Right lobe of liver (tissue), 4 donors: ENCODE measurements around the gene MYH6.

ENCODE experiments used
- POLR2A ChIP-seq: fragments of 450-650 bp; IDR thresholded peaks from one replicate; pipeline ENCODE4 v1.6.1; 2017; ENCODE audit warnings: antibody characterized with exemption, mild to moderate bottlenecking
- TF ChIP-seq, protein P1 (sequence below), 4 donors: fragments of 200-600 bp in 3 of 4; fragments of 450-650 bp in 1 of 4; IDR thresholded peaks; one replicate each; pipeline versions ENCODE4 v1.5.1 to v1.8.0; 2016 to 2022; ENCODE audit warnings: antibody characterized with exemption in 4 of 4, mild to moderate bottlenecking in 2 of 4
- donor health status: DM: no; HTN: no; CAD: no.
- donor health status: DM: no; HTN: no; CAD: no.
- donor health status: DM: no; HTN: yes; CAD: no.

GRCh38 chr14:23415821-23416778, 8.0 kb upstream of the MYH6 start:
- TF ChIP-seq, protein P1, sequence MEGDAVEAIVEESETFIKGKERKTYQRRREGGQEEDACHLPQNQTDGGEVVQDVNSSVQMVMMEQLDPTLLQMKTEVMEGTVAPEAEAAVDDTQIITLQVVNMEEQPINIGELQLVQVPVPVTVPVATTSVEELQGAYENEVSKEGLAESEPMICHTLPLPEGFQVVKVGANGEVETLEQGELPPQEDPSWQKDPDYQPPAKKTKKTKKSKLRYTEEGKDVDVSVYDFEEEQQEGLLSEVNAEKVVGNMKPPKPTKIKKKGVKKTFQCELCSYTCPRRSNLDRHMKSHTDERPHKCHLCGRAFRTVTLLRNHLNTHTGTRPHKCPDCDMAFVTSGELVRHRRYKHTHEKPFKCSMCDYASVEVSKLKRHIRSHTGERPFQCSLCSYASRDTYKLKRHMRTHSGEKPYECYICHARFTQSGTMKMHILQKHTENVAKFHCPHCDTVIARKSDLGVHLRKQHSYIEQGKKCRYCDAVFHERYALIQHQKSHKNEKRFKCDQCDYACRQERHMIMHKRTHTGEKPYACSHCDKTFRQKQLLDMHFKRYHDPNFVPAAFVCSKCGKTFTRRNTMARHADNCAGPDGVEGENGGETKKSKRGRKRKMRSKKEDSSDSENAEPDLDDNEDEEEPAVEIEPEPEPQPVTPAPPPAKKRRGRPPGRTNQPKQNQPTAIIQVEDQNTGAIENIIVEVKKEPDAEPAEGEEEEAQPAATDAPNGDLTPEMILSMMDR (IDR thresholded peaks at IDR 0.05): no peak
- TF ChIP-seq POLR2A: no peak
